Measurements from ENCODE around the gene TRPM3.

Gene TRPM3

DNA sequence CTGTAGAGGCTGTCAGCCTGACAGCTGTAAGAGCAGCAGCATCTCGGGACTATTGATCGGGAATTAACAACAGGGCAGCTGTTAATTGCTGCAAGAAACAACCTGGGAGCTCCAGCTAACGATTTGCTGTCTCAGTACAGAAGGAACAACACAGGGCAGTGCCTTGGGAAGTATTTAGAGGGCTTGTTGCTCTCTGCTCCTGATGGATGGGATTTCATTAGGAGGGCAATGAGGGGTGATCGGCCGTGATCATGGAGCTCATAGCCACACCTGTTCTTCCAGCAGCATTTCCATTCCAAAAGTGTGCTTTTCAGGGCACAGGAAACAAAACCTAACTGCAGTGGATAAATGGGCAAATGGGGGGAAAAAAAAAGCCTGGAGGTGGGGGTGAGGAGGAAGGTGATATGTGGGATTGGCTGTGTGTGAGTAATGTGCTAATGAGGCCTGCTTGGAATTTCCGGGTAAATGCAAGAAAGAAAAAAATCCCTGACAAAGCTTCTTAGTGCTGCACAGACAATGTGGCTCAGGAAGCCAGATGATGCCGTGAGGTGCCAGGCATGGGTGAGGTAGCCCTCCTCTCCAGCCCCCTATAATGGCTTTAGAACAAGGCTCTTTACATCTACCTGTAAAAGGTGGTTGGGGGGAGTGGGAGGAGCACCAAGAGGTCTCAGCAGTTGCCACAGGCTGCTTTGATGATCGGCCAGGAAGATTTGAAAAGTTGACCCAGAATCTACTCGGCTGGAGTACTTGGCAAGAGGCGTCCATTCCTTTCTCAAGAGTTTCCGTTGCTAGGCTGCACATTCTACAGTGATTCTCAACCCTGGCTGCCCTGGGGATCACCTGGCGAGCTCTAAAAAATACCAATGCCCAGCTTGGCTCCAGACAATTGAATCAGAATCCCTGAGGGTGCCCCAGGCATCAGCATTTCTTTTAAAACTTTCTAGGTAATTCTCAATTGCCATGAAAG, 567.4 kb downstream of the TRPM3 start:
- no peak for DNase-seq (ENCODE audit: low read depth in 2 of 2)

DNA sequence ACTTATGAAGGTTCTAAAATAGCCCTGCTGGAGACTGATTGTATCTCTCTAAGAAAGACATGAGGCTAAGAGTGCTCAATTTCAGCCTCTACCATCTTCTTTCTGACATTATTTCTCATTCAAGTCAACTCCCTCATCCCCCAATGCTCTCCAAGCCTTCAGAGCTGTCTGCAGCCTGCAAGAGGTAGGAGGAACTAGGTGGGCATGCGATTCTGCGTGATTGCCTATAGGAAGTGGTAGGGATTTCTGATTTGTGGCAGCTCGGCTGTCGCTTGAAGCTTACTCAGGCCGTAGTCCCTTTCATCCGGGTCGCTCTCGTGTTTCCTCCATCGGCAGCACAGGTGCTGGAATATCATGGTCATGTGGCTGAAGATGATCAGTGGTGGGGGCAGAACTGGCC, 568.9 kb downstream of the TRPM3 start:
- no peak for DNase-seq (ENCODE audit: low read depth in 2 of 2)

DNA sequence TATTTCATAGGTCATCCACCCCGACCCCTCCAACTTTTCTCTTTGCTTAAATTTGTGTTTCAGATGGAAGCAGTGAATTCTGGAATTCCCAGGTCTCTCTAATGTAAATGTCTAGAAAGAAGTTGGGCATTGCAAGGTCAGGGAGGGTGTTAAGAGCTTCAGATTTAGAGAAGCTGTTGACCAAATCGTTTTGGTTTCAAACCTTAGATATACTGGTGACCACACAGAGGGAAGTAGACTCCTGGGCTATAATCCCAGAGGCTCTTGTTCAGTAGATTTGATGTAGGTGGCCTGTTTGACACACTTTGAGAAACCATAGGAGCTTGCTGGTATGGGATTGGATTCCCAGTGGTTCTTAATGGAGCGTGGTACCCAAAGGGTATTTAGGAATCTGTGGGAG, 569.6 kb downstream of the TRPM3 start:
- no peak for DNase-seq (ENCODE audit: low read depth in 2 of 2)

DNA sequence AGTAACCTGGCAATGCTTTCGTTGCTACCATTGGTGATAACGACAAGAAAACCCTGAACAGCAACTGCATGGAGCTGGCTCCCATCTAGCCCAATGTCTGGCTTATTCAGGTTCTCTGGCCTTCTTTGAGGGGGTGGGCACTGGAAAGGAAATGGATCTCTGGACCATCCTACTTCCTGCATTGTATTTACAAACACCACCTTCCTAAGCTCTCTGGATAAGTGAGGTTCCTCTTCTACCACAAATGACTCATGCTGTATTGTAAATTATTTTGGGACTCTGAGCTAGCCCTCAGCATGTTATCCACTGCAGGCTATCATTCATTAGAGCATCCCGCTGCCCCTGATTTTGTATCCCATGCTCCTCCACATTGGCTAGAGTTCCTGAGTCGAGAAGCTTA, 570.0 kb downstream of the TRPM3 start:
- DNase-seq (ENCODE audit: low read depth in 2 of 2) = no peak

- DNase-seq (ENCODE audit: low read depth in 2 of 2) = no peak
Observed at GRCh38 chr9:70549926-70550325, 571.5 kb downstream of the TRPM3 start.

DNA sequence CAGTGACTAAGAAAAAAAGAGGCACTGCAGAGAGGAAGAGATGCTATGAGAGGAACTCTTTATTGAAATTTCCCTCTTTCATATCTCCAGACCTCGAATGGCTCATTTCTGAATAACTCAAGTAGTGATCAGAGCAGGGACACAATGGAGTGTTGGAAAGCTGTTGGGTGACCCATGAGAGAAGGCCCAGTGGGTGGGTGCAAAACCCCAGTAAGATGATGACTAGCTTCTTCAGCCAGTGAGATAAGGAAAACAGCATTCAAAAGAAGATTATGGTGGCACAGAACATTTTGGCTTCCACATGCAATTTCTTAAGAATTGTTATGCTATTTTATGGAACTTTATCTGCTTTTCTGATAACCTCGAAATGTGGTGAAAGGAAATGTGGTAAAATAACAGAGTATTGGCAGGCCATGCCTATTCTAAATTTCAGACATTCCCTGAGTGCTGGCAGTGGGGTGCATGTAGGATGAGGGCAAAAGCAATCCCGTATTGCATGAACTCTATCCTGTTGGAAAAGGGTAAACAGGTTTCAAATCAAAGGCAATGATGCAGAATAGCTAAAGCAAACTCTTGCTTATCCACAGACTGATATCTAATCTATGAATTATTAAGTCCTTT, 579.0 kb downstream of the TRPM3 start:
- no peak for DNase-seq (ENCODE audit: low read depth in 2 of 2)

GRCh38 chr9:70540016-70540415, 581.4 kb downstream of the TRPM3 start:
- no peak for DNase-seq (ENCODE audit: low read depth in 2 of 2)

GRCh38 chr9:70539526-70539925, 581.9 kb downstream of the TRPM3 start:
- no peak for DNase-seq (ENCODE audit: low read depth in 2 of 2)

DNA sequence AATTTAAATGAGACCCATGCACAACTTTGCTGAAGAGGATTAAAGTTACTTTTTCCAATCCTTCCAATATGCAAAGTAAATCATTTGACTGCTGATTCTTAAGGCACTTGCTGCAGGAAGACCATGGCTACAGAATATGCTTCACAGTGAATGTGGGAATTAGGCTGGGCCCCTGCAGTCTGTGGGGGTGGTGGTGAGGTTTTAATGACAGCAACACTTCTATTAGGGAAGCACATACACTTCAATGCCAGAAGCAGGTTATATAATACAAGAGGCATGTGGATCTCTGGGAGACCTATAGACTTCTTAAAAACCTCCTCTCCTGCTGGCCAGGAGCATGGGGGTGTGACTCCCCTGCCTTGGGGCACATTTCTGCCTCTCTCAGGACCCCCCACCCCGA, 582.4 kb downstream of the TRPM3 start:
- no peak for DNase-seq (ENCODE audit: low read depth in 2 of 2)

DNA sequence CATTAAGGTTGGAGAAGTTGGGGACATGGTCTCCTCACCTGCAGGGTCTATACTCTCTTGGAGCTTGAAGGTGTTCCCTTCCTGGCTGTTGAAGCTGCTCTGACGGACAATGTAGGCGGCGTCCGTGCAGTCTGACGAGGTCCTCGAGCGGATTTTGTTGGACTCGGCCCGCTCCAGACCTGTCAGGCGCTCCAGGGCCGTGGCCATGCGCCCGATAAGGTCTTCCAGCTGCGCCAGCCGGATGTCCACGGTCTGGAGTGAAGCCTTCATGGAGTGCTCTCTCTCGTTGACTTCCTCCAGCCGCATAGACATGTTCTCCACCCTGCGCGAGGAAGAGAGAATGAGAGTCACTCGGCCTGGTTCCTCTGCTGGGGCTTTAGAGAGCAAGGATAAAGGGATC, 584.3 kb downstream of the TRPM3 start:
- no peak for DNase-seq (ENCODE audit: low read depth in 2 of 2)

GRCh38 chr9:70535546-70536323, 585.7 kb downstream of the TRPM3 start:
- no peak for DNase-seq (ENCODE audit: low read depth in 2 of 2)

DNA sequence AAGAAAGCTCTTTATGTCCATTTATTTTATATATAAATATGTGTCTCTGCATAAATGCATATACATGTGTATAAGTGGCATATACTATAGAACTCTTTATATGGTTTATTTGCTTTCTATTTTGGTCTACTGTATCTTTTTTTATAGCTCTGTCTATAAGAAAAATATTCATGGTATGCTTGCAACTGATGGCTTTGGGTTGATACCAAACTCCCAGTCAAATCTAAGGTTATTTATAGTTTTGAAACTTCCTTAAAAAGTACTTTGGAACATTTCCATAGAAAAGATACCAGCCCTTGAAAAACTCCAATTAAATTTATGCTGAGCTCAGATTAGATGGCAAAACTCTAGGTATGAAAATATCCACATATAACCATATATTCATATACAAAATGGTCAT, 587.0 kb downstream of the TRPM3 start:
- DNase-seq (ENCODE audit: low read depth in 2 of 2) = no peak

GRCh38 chr9:70534061-70534460, 587.4 kb downstream of the TRPM3 start:
- DNase-seq (ENCODE audit: low read depth in 2 of 2) = no peak

DNA sequence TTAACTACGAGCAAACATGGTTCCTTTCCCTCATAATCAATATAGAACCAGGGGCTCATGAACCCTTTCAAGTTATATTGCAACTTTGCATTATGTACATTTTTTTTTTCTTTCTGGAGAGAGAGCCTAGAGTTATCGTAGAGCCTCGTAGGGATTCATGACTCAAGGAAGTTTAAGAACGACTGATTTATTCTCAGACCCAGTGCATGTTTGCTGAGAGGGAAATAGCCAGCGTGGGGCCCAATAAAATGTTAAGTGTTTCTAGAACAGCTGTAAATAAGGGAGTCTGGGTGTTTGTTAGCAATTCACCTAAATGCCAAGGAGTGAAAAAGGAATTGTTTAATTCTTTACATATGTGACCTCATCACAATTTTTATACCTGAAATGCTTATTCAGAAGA, 587.9 kb downstream of the TRPM3 start:
- no peak for DNase-seq (ENCODE audit: low read depth in 2 of 2)

DNA sequence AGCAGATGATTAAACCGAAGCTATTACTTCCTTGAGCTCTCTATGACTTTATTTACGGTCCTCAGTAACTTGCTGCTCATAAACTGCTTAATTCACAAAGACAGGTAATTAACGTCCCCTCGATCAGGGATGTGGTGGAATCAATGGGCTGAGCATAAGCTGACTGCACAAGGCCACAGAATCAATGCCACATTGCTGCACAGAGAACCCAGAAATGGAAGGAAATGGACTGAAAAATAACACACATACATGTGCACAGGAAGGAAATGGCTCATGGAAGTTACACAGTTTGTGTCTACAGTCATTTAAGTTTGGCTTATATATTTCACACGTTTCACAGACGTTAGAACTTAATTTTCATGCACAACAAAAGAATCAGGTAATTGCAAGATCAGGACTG, 588.7 kb downstream of the TRPM3 start:
- no peak for DNase-seq (ENCODE audit: low read depth in 2 of 2)

GRCh38 chr9:70531311-70531710, 590.1 kb downstream of the TRPM3 start:
- DNase-seq (ENCODE audit: low read depth in 2 of 2) = no peak

GRCh38 chr9:70530716-70531115, 590.7 kb downstream of the TRPM3 start:
- DNase-seq (ENCODE audit: low read depth in 2 of 2) = no peak

- DNase-seq (ENCODE audit: low read depth in 2 of 2) = no peak
Observed at GRCh38 chr9:70529833-70530232, 591.6 kb downstream of the TRPM3 start.

- no peak for DNase-seq (ENCODE audit: low read depth in 2 of 2)
Observed at GRCh38 chr9:70529377-70529776, 592.0 kb downstream of the TRPM3 start.

GRCh38 chr9:70526902-70527301, 594.5 kb downstream of the TRPM3 start:
- DNase-seq (ENCODE audit: low read depth in 2 of 2) = no peak

- no peak for DNase-seq (ENCODE audit: low read depth in 2 of 2)
Observed at GRCh38 chr9:70525519-70525918, 595.9 kb downstream of the TRPM3 start.

DNA sequence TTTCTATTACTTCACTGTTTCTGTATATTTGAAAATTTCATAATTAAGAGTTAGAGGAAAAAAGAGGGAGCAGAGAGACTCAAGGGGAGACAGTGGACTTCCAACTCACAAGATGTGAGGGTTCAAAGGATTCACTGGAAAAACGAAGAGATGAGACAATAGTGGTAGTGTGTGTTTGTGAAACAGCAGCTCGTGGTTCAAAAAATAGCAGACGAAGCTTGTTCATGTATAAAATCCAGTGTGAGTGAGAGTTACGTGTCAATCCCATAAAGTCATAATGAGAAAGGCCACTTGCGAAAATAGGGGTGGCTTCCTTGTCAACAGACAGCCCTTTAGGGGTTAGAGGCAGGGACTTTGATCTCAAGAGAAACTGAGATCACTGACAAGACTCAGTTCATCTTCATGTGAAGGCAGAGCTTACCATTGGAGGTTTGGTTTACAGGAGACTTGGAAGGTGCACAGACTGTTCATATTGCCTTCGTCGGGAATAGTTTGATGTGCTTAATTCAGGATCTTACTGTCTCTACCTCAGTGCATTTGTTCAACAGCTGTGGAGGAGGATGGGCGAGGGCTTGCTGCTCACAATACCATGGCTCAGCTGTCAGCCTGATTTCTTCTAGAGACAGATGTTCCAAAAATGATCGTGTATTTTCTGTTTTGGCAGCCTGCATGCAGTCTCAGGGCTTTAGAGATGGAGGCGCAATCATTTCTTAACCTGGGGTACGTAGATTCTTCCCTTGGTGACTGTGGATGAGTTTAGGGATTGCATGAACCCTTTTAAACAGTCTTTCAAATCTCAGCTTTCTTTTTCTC, 601.3 kb downstream of the TRPM3 start:
- peak in 1 of 2 donors; percentile 1 for DNase-seq (ENCODE audit: low read depth in 2 of 2)
